Lung (tissue), 12 donors: ENCODE results near the gene PGM2L1. TPM values are rescaled to one million over a fixed set of nuclear protein-coding genes. Genes with fewer than 3 reads are reported as not detected.

ENCODE experiments used
- ATAC-seq: fragments of 200-7000 bp; cut with Tn5 transposase; one replicate; pipeline ENCODE4 v1.9.1; 2020; ENCODE audit warnings: moderate number of reproducible peaks; ENCODE audit not compliant: insufficient read depth, low FRiP score
- DNase-seq, 3 donors: peaks; one replicate each; pipeline ENCODE4 v3.0.0-alpha.2; 2013 to 2017
- H3K27ac ChIP-seq, 2 donors: one replicate each; pipeline ENCODE4 v1.5.1; 2013; ENCODE audit warnings: mild to moderate bottlenecking in 2 of 2, moderate library complexity in 2 of 2, control low read depth in 1 of 2, inconsistent platforms in 1 of 2, low read depth in 1 of 2, low read length in 1 of 2
- H3K27me3 ChIP-seq, 3 donors: one replicate each; pipeline ENCODE4 v1.5.1; 2013; ENCODE audit warnings: low read length in 2 of 3; ENCODE audit not compliant: control insufficient read depth in 3 of 3, insufficient read depth in 3 of 3
- H3K36me3 ChIP-seq, 4 donors: one replicate each; pipeline ENCODE4 v1.5.1; 2013; ENCODE audit warnings: low read length in 4 of 4, mild to moderate bottlenecking in 1 of 4, moderate library complexity in 1 of 4; ENCODE audit not compliant: control insufficient read depth in 4 of 4, insufficient read depth in 4 of 4
- H3K4me1 ChIP-seq, 5 donors: one replicate each; pipeline ENCODE4 v1.5.1; 2013; ENCODE audit warnings: low read length in 5 of 5, mild to moderate bottlenecking in 2 of 5, moderate library complexity in 1 of 5; ENCODE audit not compliant: control insufficient read depth in 5 of 5, insufficient read depth in 5 of 5
- H3K4me3 ChIP-seq: one replicate; pipeline ENCODE4 v1.5.1; 2013; ENCODE audit warnings: mild to moderate bottlenecking, control low read depth, moderate library complexity
- H3K9ac ChIP-seq, 2 donors: one replicate each; pipeline ENCODE4 v1.5.1; 2013; ENCODE audit warnings: low read length in 2 of 2, control low read depth in 1 of 2; ENCODE audit not compliant: insufficient read depth in 1 of 2
- H3K9me3 ChIP-seq, 4 donors: one replicate each; pipeline ENCODE4 v1.5.1; 2013; ENCODE audit warnings: low read length in 3 of 4, mild to moderate bottlenecking in 1 of 4, moderate library complexity in 1 of 4; ENCODE audit not compliant: control insufficient read depth in 4 of 4, insufficient read depth in 3 of 4
- WGBS, 2 donors: extraction: QIAGEN DNeasy Blood & Tissue Kit; methylation state at CpG; one replicate each; pipeline ENCODE4 v1.1.7; 2013; 5-methylcytosine and 5-hydroxymethylcytosine counted together
- polyA plus RNA-seq, 2 donors: library from polyadenylated mRNA; stranded (reverse); fragments of 200-250 nt; gene quantifications; one replicate each; pipeline ENCODE4 v1.2.1, GENCODE V29; 2013
- total RNA-seq, 2 donors: library from RNA; depleted of rRNA in 1 of 2; stranded (reverse); fragments of >200 nt in 1 of 2; gene quantifications; one replicate each; pipeline ENCODE4 v1.2.1, GENCODE V29; 2014 to 2021
- TF ChIP-seq, protein P1 (sequence below): IDR thresholded peaks from 2 replicates; pipeline ENCODE4 v1.5.1; 2012; ENCODE audit warnings: mild to moderate bottlenecking; ENCODE audit errors: control extremely low read depth, extremely low read depth
- donor health status: control.
- donor health status: control.
- donor health status: Bipolar disorder and iron deficiency.
- donor health status: healthy.
- donor health status: DM: yes; HTN: yes; CAD: no.

Gene PGM2L1
- total and polyA plus RNA-seq, 4 donors: 1.2 to 10.4 (median 5.1) TPM

DNA sequence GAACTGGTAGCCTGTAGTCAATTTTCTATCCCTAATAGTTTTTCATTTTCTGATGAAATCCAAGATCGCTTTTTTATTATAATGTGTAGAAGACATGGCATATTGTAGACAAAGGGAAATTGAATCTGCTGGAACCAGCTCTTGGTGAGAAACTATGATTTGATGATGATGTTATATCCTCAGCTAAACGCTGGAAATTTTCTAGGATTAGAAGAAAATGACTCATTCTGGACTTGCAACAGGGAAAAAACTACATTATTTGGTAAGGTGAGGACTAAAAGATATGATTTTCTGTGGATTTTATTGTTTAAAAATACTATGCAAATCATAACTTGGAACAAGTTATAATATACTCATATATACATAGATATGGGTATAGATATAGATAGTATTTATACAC, 14.1 kb upstream of the PGM2L1 start:
- Histone ChIP-seq H3K9me3 (no peaks in the 10 kb centered on the region), H3K27me3 (peaks cover 0 to 1% (median 0%) of the 10 kb centered on the region in 3 donors), H3K27ac (no peak overlapping the region), H3K4me1 (no peaks in the 10 kb centered on the region), H3K4me3 (no peak overlapping the region), H3K36me3 (no peaks in the 10 kb centered on the region), H3K9ac (no peak overlapping the region)
- DNase-seq: no peak
- TF ChIP-seq, protein P1, sequence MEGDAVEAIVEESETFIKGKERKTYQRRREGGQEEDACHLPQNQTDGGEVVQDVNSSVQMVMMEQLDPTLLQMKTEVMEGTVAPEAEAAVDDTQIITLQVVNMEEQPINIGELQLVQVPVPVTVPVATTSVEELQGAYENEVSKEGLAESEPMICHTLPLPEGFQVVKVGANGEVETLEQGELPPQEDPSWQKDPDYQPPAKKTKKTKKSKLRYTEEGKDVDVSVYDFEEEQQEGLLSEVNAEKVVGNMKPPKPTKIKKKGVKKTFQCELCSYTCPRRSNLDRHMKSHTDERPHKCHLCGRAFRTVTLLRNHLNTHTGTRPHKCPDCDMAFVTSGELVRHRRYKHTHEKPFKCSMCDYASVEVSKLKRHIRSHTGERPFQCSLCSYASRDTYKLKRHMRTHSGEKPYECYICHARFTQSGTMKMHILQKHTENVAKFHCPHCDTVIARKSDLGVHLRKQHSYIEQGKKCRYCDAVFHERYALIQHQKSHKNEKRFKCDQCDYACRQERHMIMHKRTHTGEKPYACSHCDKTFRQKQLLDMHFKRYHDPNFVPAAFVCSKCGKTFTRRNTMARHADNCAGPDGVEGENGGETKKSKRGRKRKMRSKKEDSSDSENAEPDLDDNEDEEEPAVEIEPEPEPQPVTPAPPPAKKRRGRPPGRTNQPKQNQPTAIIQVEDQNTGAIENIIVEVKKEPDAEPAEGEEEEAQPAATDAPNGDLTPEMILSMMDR: no peak
- ATAC-seq: no peak
- 82 to 92% methylated on average over 2 of the region's 2 CpGs for WGBS, 2 donors

DNA sequence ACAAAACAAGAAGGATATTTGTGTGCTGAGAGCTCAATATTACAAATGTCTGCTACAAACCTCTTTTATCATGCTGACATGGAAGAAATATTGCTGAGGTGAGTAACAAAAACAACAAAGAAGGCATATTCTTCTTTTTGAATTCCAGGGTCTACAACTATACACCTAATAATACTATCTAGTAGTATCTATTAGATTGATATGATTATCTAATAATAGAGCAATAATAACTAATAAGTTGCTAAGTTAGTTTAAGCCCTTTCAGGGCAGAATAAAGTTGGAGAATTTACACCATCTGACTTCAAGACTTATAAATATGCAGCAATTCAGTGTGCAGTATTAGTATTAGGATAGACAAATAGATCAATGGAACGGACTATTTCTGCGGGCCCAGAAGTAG, 11.4 kb upstream of the PGM2L1 start:
- Histone ChIP-seq H3K27me3 (peaks cover 0 to 4% (median 3%) of the 10 kb centered on the region in 3 donors), H3K36me3 (no peaks in the 10 kb centered on the region), H3K4me1 (no peaks in the 10 kb centered on the region), H3K9ac (no peak overlapping the region), H3K27ac (no peak overlapping the region), H3K4me3 (no peak overlapping the region), H3K9me3 (no peaks in the 10 kb centered on the region)
- ATAC-seq: no peak
- TF ChIP-seq, protein P1: no peak
- DNase-seq: no peak
- 92 to 97% methylated on average over 2 of the region's 2 CpGs for WGBS, 2 donors

DNA sequence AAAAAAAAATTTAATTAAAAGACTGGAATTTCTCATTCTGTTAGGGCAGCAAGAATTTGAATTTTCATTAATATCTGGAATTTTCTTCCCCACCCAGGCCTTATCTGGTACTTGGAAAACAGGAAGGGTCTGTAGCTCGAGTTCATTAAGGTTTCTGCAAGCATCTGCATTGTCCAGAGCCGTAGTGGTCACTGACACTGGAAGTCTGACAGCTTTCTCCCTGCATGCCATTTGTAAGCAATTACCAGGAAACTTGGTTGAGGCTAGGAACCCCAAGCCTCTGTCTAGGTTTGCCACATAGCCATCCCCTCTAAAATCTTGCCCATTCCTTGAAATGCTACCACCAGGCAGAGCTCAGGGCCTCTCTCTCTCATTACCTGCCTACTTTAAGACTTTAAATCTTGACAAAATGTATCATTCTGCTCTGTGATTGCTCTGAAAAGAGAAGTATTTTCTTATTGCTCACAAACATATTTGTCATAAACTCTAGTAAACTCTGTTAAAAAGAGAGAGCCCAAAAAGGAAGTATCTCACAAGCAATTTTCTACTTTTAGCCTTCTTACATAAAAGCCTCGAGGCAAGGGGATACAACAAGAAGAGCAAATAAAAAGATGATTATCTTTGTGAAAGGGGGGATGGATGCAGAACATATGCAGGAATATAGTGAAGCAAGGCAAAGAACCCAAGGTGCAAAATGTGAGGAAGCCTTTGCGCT, 5.5 kb upstream of the PGM2L1 start:
- WGBS, 2 donors: 66 to 69% methylated on average over 4 of the region's 4 CpGs

More for the DNA sequence above, 5.5 kb upstream of the PGM2L1 start:
- Histone ChIP-seq H3K9me3 (no peaks in the 10 kb centered on the region), H3K27me3 (peaks cover 0 to 4% (median 3%) of the 10 kb centered on the region in 3 donors), H3K27ac (no peak overlapping the region), H3K4me3 (no peak overlapping the region), H3K36me3 (no peaks in the 10 kb centered on the region), H3K4me1 (no peaks in the 10 kb centered on the region), H3K9ac (no peak overlapping the region)
- TF ChIP-seq, protein P1: no peak
- no peak for DNase-seq
- ATAC-seq: no peak
